Kidney tubule cell (primary cell): ENCODE results near the gene CCNH.

ENCODE experiments used
- DNase-seq: peaks from one replicate; pipeline ENCODE4 v3.0.0-alpha.2; 2018; ENCODE audit warnings: low spot score

CCNH gene

GRCh38 chr5:87360132-87360531 lies 52.6 kb downstream of the CCNH start:
- no peak for DNase-seq

GRCh38 chr5:87359106-87359505 lies 53.6 kb downstream of the CCNH start:
- DNase-seq, result no peak

- peak; percentile 55 for DNase-seq
These were observed 58.2 kb downstream of the CCNH start for GRCh38 chr5:87354496-87354895.

- DNase-seq, result no peak
These were observed 64.9 kb downstream of the CCNH start for GRCh38 chr5:87347841-87348240.

- no peak for DNase-seq
These were observed 65.5 kb downstream of the CCNH start for GRCh38 chr5:87347272-87347671.
